Thyroid gland (tissue), 4 donors: ENCODE data around the gene CC2D1B. TPM values are rescaled to one million over a fixed set of nuclear protein-coding genes. Genes with fewer than 3 reads are reported as not detected.

Source experiments
- DNase-seq, 2 donors: peaks; one replicate each; pipeline ENCODE4 v3.0.0-alpha.2; 2019
- H3K27ac ChIP-seq, 3 donors: fragments of 200-600 bp; sonication (generic); 1 replicate in 2 of 3; 2 replicates in 1 of 3; pipeline ENCODE4 v1.5.1; 2016 to 2019; ENCODE audit warnings: mild to moderate bottlenecking in 1 of 3, moderate library complexity in 1 of 3
- H3K27me3 ChIP-seq: fragments of 200-600 bp; sonication (generic); one replicate; pipeline ENCODE4 v1.5.1; 2019
- H3K36me3 ChIP-seq, 2 donors: fragments of 200-600 bp; sonication (generic); one replicate each; pipeline ENCODE4 v1.5.1; 2016 to 2019
- H3K4me1 ChIP-seq, 2 donors: fragments of 200-600 bp; sonication (generic); one replicate each; pipeline ENCODE4 v1.5.1; 2017 to 2019
- H3K4me3 ChIP-seq, 3 donors: fragments of 200-600 bp; sonication (generic); replicated peaks in 1 of 3; 1 replicate in 2 of 3; 2 replicates in 1 of 3; pipeline ENCODE4 v1.5.1; 2016; ENCODE audit warnings: mild to moderate bottlenecking in 1 of 3
- H3K9me3 ChIP-seq: fragments of 200-600 bp; sonication (generic); one replicate; pipeline ENCODE4 v1.5.1; 2017
- CTCF ChIP-seq, 6 experiments: fragments of 200-600 bp in 3 of 6; fragments of 450-650 bp in 3 of 6; sonication (generic) in 3 of 6; IDR thresholded peaks; one replicate each; pipeline ENCODE4 v1.5.1; 2016 to 2019; ENCODE audit warnings: antibody characterized with exemption in 6 of 6, mild to moderate bottlenecking in 2 of 6, inconsistent platforms in 1 of 6, moderate library complexity in 1 of 6
- POLR2A ChIP-seq, 2 donors: fragments of 450-650 bp; IDR thresholded peaks; one replicate each; pipeline ENCODE4 v1.6.1; 2017; ENCODE audit warnings: antibody characterized with exemption in 2 of 2, mild to moderate bottlenecking in 2 of 2, moderate library complexity in 1 of 2
- WGBS, 2 donors: methylation state at CpG; one replicate each; pipeline ENCODE4 v1.1.5; 2017; 5-methylcytosine and 5-hydroxymethylcytosine counted together
- intact Hi-C: fragments of 100-400 bp; cut with DNase I; formaldehyde crosslinking; loops from one replicate; pipeline ENCODE4 v1.15.1; 2023
- total RNA-seq, 4 donors: library from RNA; depleted of rRNA; stranded (reverse); fragments of >200 nt; gene quantifications; one replicate each; pipeline ENCODE4 v1.2.3, GENCODE V29; 2016

The CC2D1B gene
- total RNA-seq, 4 donors from 2014 or later, result 34.7 to 68.2 (median 48.4) TPM

- TF ChIP-seq CTCF (IDR thresholded peaks at IDR 0.05) (no peak), POLR2A (IDR thresholded peaks at IDR 0.05) (no peak)
- Histone ChIP-seq H3K4me3 (no peak overlapping the region), H3K27me3 (no peaks in the 10 kb centered on the region), H3K9me3 (no peaks in the 10 kb centered on the region), H3K36me3 (no peaks in the 10 kb centered on the region), H3K27ac (no peak overlapping the region), H3K4me1 (no peaks in the 10 kb centered on the region)
- intact Hi-C loops, result no loop called here
- no peak for DNase-seq
- WGBS, 2 donors, result 96 to 98% methylated on average over 1 of the region's 1 CpG
These were observed 33.6 kb downstream of the CC2D1B start for GRCh38 chr1:52332411-52332810.

DNA sequence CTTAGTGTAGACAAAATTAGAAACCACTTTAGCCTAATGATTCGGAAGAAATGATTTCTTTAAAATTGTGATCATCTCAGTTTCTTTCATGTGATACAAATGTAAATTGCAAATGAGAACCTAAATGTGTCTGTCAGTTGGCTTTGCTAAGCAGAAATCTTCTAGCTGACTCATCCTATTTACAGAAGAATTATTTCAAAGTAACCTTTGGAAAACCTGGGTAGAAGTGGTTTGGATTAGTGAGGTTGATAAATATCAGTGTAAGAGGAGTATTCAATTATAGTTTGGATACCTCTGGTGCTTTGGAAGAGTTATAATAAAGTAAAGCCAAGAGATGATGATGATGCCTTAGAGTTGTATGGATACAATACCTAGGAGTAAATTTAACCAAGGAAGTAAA is 37.4 kb downstream of the CC2D1B start:
- intact Hi-C loops, result no loop called here
- no peaks in the 10 kb centered on the region for H3K4me1 ChIP-seq
- 93 to 96% methylated on average over 1 of the region's 1 CpG for WGBS, 2 donors

DNA sequence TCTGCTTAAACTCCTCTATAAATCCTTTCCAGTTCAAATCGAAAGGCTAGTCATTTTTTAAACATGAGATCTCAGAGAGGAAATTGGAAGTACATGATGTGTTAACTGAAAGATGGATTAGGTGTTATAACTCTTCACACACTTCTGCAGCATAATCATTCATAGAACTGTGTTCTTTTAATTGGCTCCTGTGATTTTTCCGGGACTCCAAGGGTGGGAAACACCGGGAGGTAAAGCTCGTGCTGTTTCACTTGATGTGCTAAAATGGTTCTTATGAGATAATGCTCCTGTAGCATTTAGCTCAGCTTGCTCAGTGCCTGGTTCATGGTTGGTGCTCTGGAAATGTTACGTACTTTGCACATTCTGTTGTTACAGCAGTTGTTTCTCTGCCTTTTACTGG is 40.2 kb downstream of the CC2D1B start:
- Histone ChIP-seq H3K4me1 (no peaks in the 10 kb centered on the region), H3K4me3 (no peak overlapping the region), H3K36me3 (no peaks in the 10 kb centered on the region), H3K9me3 (no peaks in the 10 kb centered on the region), H3K27me3 (no peaks in the 10 kb centered on the region), H3K27ac (no peak overlapping the region)
- WGBS, 2 donors, result 82 to 88% methylated on average over 5 of the region's 5 CpGs
- TF ChIP-seq POLR2A (IDR thresholded peaks at IDR 0.05) (no peak), CTCF (IDR thresholded peaks at IDR 0.05) (no peak)
- intact Hi-C loops, result no loop called here
- DNase-seq, result no peak

More for the DNA sequence above, 37.4 kb downstream of the CC2D1B start:
- TF ChIP-seq CTCF (IDR thresholded peaks at IDR 0.05), result no peak
- no peak for TF ChIP-seq POLR2A (IDR thresholded peaks at IDR 0.05)
- no peaks in the 10 kb centered on the region for H3K27me3 ChIP-seq
- H3K4me3 ChIP-seq, result no peak overlapping the region
- H3K27ac ChIP-seq, result no peak overlapping the region
- H3K36me3 ChIP-seq, result no peaks in the 10 kb centered on the region
- no peak for DNase-seq
- no peaks in the 10 kb centered on the region for H3K9me3 ChIP-seq

DNA sequence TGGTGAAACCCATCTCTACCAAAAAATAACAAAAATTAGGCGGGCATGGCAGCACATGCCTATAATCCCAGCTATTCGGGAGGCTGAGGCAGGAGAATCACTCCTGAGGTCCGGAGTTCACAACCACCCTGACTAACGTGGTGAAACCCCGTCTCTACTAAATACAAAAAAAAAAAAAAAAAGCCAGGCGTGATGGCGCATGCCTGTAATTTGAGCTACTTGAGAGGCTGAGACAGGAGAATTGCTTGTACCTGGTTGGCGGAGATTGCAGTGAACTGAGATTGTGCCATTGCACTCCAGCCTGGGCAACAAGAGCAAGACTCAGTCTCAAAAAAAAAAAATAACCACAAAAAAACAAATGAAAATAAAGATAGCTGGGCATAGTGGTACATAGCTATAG is 42.3 kb downstream of the CC2D1B start:
- no peaks in the 10 kb centered on the region for H3K27me3 ChIP-seq
- intact Hi-C loops, result no loop called here
- TF ChIP-seq CTCF (IDR thresholded peaks at IDR 0.05) (no peak), POLR2A (IDR thresholded peaks at IDR 0.05) (no peak)
- H3K9me3 ChIP-seq, result no peaks in the 10 kb centered on the region
- 95 to 97% methylated on average over 8 of the region's 8 CpGs for WGBS, 2 donors
- H3K27ac ChIP-seq, result no peak overlapping the region
- no peak for DNase-seq
- H3K36me3 ChIP-seq, result no peaks in the 10 kb centered on the region
- no peak overlapping the region for H3K4me3 ChIP-seq
- no peaks in the 10 kb centered on the region for H3K4me1 ChIP-seq

GRCh38 chr1:52321061-52321460 is 44.9 kb downstream of the CC2D1B start:
- no peak overlapping the region for H3K27ac ChIP-seq
- no peak for DNase-seq
- no peaks in the 10 kb centered on the region for H3K9me3 ChIP-seq
- intact Hi-C loops, result no loop called here
- H3K4me1 ChIP-seq, result no peaks in the 10 kb centered on the region
- no peak overlapping the region for H3K4me3 ChIP-seq
- no peaks in the 10 kb centered on the region for H3K36me3 ChIP-seq
- WGBS, 2 donors, result 98 to 99% methylated on average over 2 of the region's 2 CpGs
- TF ChIP-seq CTCF (IDR thresholded peaks at IDR 0.05) (no peak), POLR2A (IDR thresholded peaks at IDR 0.05) (no peak)
- no peaks in the 10 kb centered on the region for H3K27me3 ChIP-seq
